HepG2 (cell line): ENCODE measurements around the gene PSRC1. TPM values are rescaled to one million over a fixed set of nuclear protein-coding genes. Genes with fewer than 3 reads are reported as not detected.

Experiments
- ATAC-seq: fragments of 200-7000 bp; cut with Tn5 transposase; 3 replicates; pipeline ENCODE4 v1.9.1; 2020; ENCODE audit warnings: mild to moderate bottlenecking, moderate library complexity
- BruUV-seq: library from RNA; stranded (reverse); fragments of 400-500 nt; replicated peaks from 2 replicates; lab custom pipeline; 2021; lab: Mats Ljungman, UMichigan
- CTCF ChIA-PET: fragments of 300-600 bp; formaldehyde crosslinking; extraction: SDS; loops from one replicate; lab custom pipeline; 2021; ENCODE audit warnings: low total read pairs, inconsistent platforms, low intra/inter-chr PET ratio; lab: Yijun Ruan, JAX
- POLR2A ChIA-PET: fragments of 350-600 bp; sonication (Branson Sonifier 250); formaldehyde crosslinking; loops from one replicate; lab custom pipeline; 2020; ENCODE audit warnings: antibody characterized with exemption, inconsistent platforms; lab: Yijun Ruan, JAX
- DNase-seq: peaks from one replicate; pipeline ENCODE4 v3.0.0-alpha.2; 2015; ENCODE audit warnings: low spot score
- FAIRE-seq: peaks from 3 replicates; lab custom pipeline; 2011; peaks lifted over from hg19 to GRCh38; lab: Jason Lieb, UNC
- H2AFZ ChIP-seq: one replicate; pipeline ENCODE4 v1.6.1; 2011; ENCODE audit warnings: low read length, inconsistent platforms
- H3K27ac ChIP-seq: fragments of 300-600 bp; 3 replicates; pipeline ENCODE4 v1.8.0; 2011; ENCODE audit warnings: mixed run types, mild to moderate bottlenecking, mixed read lengths, low read length, inconsistent platforms; ENCODE audit not compliant: insufficient read depth; ENCODE audit errors: extremely low read length
- H3K27me3 ChIP-seq, 2 experiments: fragments of 200-600 bp in 1 of 2; 2 replicates in 1 of 2; 3 replicates in 1 of 2; pipeline versions ENCODE4 v1.6.0 to v1.8.0; 2011; ENCODE audit warnings: low read length in 2 of 2, mild to moderate bottlenecking in 2 of 2, moderate library complexity in 2 of 2, inconsistent platforms in 1 of 2; ENCODE audit not compliant: insufficient read depth in 2 of 2, control insufficient read depth in 1 of 2
- H3K36me3 ChIP-seq, 2 experiments: fragments of 200-600 bp in 1 of 2; replicated peaks in 1 of 2; 2 replicates in 1 of 2; 3 replicates in 1 of 2; pipeline versions ENCODE4 v1.5.1 to v1.8.0; 2011; ENCODE audit warnings: low read length in 2 of 2, inconsistent platforms in 1 of 2; ENCODE audit not compliant: insufficient read depth in 2 of 2, control insufficient read depth in 1 of 2
- H3K4me1 ChIP-seq: 2 replicates; pipeline ENCODE4 v1.5.1; 2012; ENCODE audit warnings: low read length, inconsistent platforms; ENCODE audit not compliant: insufficient read depth
- H3K4me2 ChIP-seq: 2 replicates; pipeline ENCODE4 v1.6.0; 2011; ENCODE audit warnings: low read depth, low read length, inconsistent platforms
- H3K4me3 ChIP-seq, 3 experiments: fragments of 200-600 bp in 1 of 3; sonication (generic), shearing (Covaris generic) in 1 of 3; replicated peaks in 1 of 3; 2 replicates each; pipeline ENCODE4 v1.5.1; 2011 to 2016; ENCODE audit warnings: low read length in 3 of 3, inconsistent platforms in 2 of 3, low read depth in 2 of 3, mild to moderate bottlenecking in 2 of 3, control low read depth in 1 of 3, mixed read lengths in 1 of 3; ENCODE audit not compliant: insufficient read depth in 1 of 3
- H3K79me2 ChIP-seq: one replicate; pipeline ENCODE4 v1.6.1; 2011; ENCODE audit warnings: low read length, inconsistent platforms; ENCODE audit not compliant: insufficient read depth
- H3K9ac ChIP-seq: 2 replicates; pipeline ENCODE4 v1.6.0; 2011; ENCODE audit warnings: mild to moderate bottlenecking, low read depth, low read length, inconsistent platforms; ENCODE audit not compliant: insufficient read depth
- H3K9me3 ChIP-seq: 2 replicates; pipeline ENCODE4 v1.5.1; 2012; ENCODE audit warnings: mild to moderate bottlenecking, low read length
- H4K20me1 ChIP-seq: 2 replicates; pipeline ENCODE4 v1.6.0; 2011; ENCODE audit warnings: inconsistent platforms, mild to moderate bottlenecking, low read length, moderate library complexity; ENCODE audit not compliant: insufficient read depth
- AGO1 ChIP-seq: fragments of 200-400 bp; formaldehyde crosslinking; IDR thresholded peaks from 2 replicates; pipeline ENCODE4 v1.6.1; 2017; ENCODE audit warnings: mild to moderate bottlenecking, low read depth, low read length, moderate library complexity; ENCODE audit not compliant: poor library complexity, severe bottlenecking
- ATF7-NPFF ChIP-seq: sonication (generic); formaldehyde crosslinking; IDR thresholded peaks from 2 replicates; pipeline ENCODE4 v1.8.1; 2023; ENCODE audit warnings: mild to moderate bottlenecking, low read depth, missing genetic modification reagents, moderate library complexity
- CENPT ChIP-seq: sonication (generic); formaldehyde crosslinking; IDR thresholded peaks from 2 replicates; pipeline ENCODE4 v1.8.0; 2022; ENCODE audit warnings: low read depth, mild to moderate bottlenecking, moderate library complexity, missing genetic modification reagents
- RARA ChIP-seq: IDR thresholded peaks from 2 replicates; pipeline ENCODE4 v1.6.1; 2016; ENCODE audit warnings: missing genetic modification reagents, missing compliant biosample characterization
- TFE3 ChIP-seq: IDR thresholded peaks from 2 replicates; pipeline ENCODE4 v1.6.1; 2016
- WGBS: methylation state at CpG from one replicate; pipeline ENCODE4 v1.1.6; 2017; ENCODE audit warnings: low lambda C conversion rate; 5-methylcytosine and 5-hydroxymethylcytosine counted together
- in situ Hi-C: cut with HindIII; loops from 2 replicates; pipeline ENCODE4 v1.10.0; 2017; ENCODE audit warnings: low pct_unique_long_range_greater_than_20kb; ENCODE audit not compliant: extremely low pct_ligation_motif_present
- intact Hi-C: fragments of 100-400 bp; cut with micrococcal nuclease; formaldehyde crosslinking; loops from one replicate; pipeline ENCODE4 v1.10.0; 2022; ENCODE audit not compliant: unreplicated experiment
- polyA plus RNA-seq, 8 experiments: library from polyadenylated mRNA; depleted of rRNA in 3 of 8; stranded (reverse) in 7 of 8; unstranded in 1 of 8; fragments of >200 nt; fragmentation: Illumina TruSeq in 4 of 8; extraction: Trizol in 4 of 8; gene quantifications; 2 replicates each; pipeline versions ENCODE4 v1.2.1 to v1.2.3, GENCODE V29; 2011 to 2016; ENCODE audit warnings: low read depth in 4 of 8, missing spikeins in 1 of 8, mixed read lengths in 1 of 8; ENCODE audit not compliant: insufficient read depth in 1 of 8
- total RNA-seq, 5 experiments: library from RNA; depleted of rRNA; stranded (reverse); fragments of >200 nt; fragmentation: Illumina TruSeq; extraction: Trizol; gene quantifications; 2 replicates each; pipeline ENCODE4 v1.2.3, GENCODE V29; 2016; ENCODE audit warnings: low read depth in 1 of 5

The PSRC1 gene
- total and polyA plus RNA-seq, 2 of the 13 experiments (the other 11 are each of a cell fraction or from before 2014, with no cell fraction given) = 28.6 to 30.3 TPM

GRCh38 chr1:109241344-109241743 lies 41.6 kb downstream of the PSRC1 start:
- intact Hi-C loops = loop anchor here (1.0 kb wide), 1 partner anchor 8 kb away; the partner anchor contains the start of gene CELSR2
- 89% methylated on average over 6 of the region's 6 CpGs for whole genome bisulfite sequencing
- H3K4me3 ChIP-seq = no peak overlapping the region
- in situ Hi-C loops = no loop called here
- TF ChIP-seq RARA (CRISPR knock-in tag) = no peak
- TF ChIP-seq AGO1 = peak; percentile 16
- TF ChIP-seq CENPT (CRISPR knock-in tag) = no peak
- TF ChIP-seq ATF7-NPFF (CRISPR knock-in tag) = no peak
- TF ChIP-seq TFE3 (CRISPR knock-in tag) = no peak
- no peaks in the 10 kb centered on the region for H3K79me2 ChIP-seq
- H3K27me3 ChIP-seq = peaks cover 0 to 5% of the 10 kb centered on the region in 2 experiments; a peak in 1 of 5 replicates
- no peak overlapping the region for H3K4me2 ChIP-seq
- H2AFZ ChIP-seq = no peak overlapping the region
- ATAC-seq (no peak), DNase-seq (no peak), FAIRE-seq (no peak)
- POLR2A ChIA-PET = interaction anchor here (0.6 to 0.7 kb wide), 2 partner anchors 14 to 165 kb away, joined by 3 read pairs; no protein-coding TSS in a partner anchor
- H3K36me3 ChIP-seq = peaks cover 7 to 29% of the 10 kb centered on the region in 2 experiments
- H4K20me1 ChIP-seq = no peaks in the 10 kb centered on the region; the same call in 1 of the 2 replicates
- BruUV-seq = no TSS peak
- H3K4me1 ChIP-seq = peaks cover 38% of the 10 kb centered on the region
- H3K27ac ChIP-seq = no peak overlapping the region
- H3K9me3 ChIP-seq = no peaks in the 10 kb centered on the region
- CTCF ChIA-PET = interaction anchor here (1.3 kb wide), 1 partner anchor 22 kb away, joined by 4 read pairs; no protein-coding TSS in a partner anchor
- H3K9ac ChIP-seq = no peak overlapping the region
